Stimulated activated CD8-positive, alpha-beta memory T cell treated with anti-CD3 and anti-CD28 coated beads, Interleukin-2, amount 100 ng/mL, for 48 hours (primary cell): ENCODE data around the gene DUSP8.

ENCODE experiments used
- DNase-seq, 2 donors: peaks; one replicate each; pipeline ENCODE4 v3.0.0-alpha.2; 2020; ENCODE audit warnings: low read depth in 2 of 2

DUSP8 gene

GRCh38 chr11:1565173-1565903, 6.7 kb downstream of the DUSP8 start:
- DNase-seq: no peak

DNA sequence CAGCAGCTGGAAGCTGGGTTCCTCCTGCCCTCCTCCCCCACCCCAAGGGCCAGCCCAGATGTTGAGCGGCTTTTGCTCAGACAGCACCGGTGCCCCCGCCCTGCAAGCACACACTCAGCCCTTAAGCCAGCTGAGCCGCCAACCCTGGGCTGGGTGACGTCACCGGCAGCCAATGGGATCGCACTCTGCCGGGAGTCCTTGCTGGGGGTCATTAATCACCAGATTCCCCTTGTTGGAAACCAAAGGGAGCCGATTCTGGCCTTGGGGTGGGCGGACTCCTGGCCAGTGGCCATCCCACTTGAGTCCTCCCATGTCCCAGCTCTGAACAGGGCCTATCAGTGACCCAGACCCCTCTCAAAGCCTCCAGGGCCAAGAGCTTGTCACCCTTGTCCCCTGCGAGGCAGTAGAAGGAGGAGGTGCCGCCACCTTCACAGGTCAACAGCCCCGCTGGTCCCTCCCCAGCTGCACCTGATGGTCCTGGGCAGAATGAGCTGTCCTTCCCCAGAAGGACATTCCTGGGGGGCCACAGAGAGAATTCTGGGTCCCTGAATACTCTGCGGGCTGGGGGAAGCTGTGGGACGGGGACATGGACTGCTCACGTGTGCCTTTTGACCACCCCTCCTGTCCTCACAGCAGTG, 7.4 kb downstream of the DUSP8 start:
- no peak for DNase-seq

- DNase-seq: no peak
Observed at GRCh38 chr11:1563697-1564534, 8.2 kb downstream of the DUSP8 start.

GRCh38 chr11:1563149-1563638, 8.9 kb downstream of the DUSP8 start:
- no peak for DNase-seq

DNA sequence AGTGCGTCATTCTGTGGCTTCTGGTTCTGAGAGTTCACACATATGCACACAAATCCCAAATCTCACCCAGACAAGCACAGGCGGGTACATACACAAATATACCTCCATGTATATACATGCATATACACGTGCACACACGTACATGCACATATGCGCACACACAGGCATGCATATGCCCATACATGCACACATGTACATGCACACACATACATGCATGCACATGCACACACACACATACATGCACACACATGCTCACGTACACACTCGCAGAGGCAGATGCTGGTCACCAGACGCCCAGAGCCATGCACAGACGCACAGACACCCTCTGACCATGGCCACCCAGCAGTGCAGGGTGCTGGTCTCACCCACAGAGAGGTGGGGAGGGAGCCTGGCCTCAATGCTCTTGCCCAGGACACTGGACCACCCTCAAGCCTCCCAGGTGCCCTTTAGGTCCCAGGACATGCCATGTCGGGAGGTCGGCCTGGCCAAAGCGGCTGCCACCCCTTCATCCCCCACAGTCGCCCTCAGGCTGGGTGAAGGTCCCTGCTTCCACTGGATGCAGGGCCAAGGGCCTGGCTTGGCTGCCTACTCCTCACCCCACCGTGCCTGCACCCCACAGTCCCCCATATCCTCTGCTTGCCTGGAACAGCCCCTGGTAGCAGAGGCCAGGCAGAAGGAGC, 9.5 kb downstream of the DUSP8 start:
- DNase-seq: no peak

- no peak for DNase-seq
Observed at GRCh38 chr11:1561955-1562354, 10.1 kb downstream of the DUSP8 start.

DNA sequence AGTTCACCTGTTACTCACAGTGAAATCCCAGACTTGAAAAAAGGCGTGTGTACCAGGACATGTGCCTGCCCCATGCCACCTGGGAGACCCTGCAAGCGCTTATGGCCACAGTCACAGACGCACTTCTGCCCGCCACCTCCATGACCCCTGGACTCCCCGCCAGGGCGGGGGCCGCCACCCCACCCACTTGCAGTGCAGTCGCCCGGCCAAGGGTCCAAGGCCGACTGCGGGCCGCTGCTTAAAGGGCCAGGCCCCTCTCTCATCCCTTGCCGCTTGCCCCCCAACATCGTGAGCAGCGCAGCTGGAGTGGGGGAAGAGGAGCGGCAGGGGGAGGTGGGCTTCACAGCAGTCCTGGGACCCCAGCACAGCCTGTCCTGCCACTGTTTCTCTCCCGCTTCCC, 10.8 kb downstream of the DUSP8 start:
- no peak for DNase-seq

DNA sequence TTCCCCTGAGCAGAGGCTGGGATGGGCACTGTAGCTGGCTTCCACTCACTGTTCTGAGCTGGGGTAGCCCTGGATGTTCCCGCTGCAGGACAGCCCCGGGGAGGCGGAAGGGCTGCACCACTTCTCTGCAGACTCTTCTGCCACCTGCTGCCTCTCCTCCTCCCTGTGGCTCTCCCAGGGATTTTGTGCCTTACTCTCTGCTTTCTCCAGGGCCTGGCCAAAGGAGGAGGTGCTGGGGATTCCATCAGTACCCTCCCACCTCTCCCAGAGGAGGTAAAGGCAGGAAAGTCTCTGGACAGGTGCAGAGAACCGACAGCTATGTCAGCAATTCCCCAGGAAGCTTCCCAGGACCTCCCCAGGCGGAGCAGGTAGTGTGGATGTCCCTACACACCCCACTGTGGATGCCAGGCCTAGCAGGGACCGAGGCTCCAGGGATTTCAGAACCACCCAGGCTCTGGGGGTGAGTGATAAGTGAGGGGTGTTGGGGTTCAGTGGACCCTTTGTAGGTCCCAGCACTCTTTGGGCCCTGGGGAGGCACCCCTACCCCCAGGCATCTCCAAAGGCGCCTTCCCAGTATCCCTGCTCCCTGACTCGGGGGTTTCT, 11.3 kb downstream of the DUSP8 start:
- DNase-seq: no peak

- no peak for DNase-seq
Observed at GRCh38 chr11:1560002-1560648, 11.9 kb downstream of the DUSP8 start.

GRCh38 chr11:1559111-1559951, 12.7 kb downstream of the DUSP8 start:
- no peak for DNase-seq

GRCh38 chr11:1558775-1559110, 13.3 kb downstream of the DUSP8 start:
- no peak for DNase-seq

GRCh38 chr11:1557904-1558774, 13.9 kb downstream of the DUSP8 start:
- no peak for DNase-seq

- DNase-seq: no peak
Observed at GRCh38 chr11:1557051-1557884, 14.8 kb downstream of the DUSP8 start.

- DNase-seq: no peak
Observed at GRCh38 chr11:1556278-1556902, 15.7 kb downstream of the DUSP8 start.

DNA sequence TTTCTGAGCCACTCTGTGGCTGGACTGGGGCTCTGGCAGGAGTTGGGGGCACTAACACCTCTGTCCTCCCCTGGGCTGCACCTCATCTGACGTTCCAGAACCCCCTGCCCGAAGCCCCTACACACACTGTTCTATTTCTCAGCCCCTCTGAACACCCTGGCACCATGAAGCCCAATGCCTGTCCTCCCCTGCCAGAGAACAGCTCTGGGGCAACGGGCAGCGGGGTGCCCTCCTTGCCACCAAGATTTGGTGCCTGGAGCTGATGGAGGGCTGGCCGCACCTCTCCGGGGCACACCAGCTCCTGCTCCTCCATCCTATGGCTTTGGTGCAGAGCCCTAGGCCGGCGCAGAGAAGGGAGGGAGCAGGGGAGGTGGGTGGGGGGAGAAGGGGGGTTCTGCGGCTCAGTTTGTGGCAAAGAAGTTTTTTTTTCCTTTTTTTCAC, 16.3 kb downstream of the DUSP8 start:
- no peak for DNase-seq

- no peak for DNase-seq
Observed at GRCh38 chr11:1554981-1555712, 16.9 kb downstream of the DUSP8 start.
